Gastrocnemius medialis (tissue), 4 donors: Measurements from ENCODE around the gene NAV1. TPM values are rescaled to one million over a fixed set of nuclear protein-coding genes. Genes with fewer than 3 reads are reported as not detected.

Experiments used
- ATAC-seq, 2 donors: fragments of 150-250 bp; one replicate each; pipeline ENCODE4 v1.9.1; 2016
- DNase-seq, 2 donors: peaks; one replicate each; pipeline ENCODE4 v3.0.0-alpha.2; 2019
- H3K27ac ChIP-seq, 4 donors: fragments of 200-600 bp; sonication (generic); 1 replicate in 1 of 4; 2 replicates in 3 of 4; pipeline ENCODE4 v1.5.1; 2016 to 2018; ENCODE audit warnings: mild to moderate bottlenecking in 2 of 4, moderate library complexity in 1 of 4
- H3K27me3 ChIP-seq, 3 donors: fragments of 200-600 bp; sonication (generic) in 2 of 3; 1 replicate in 1 of 3; 2 replicates in 2 of 3; pipeline versions ENCODE4 v1.5.1 to v1.6.0; 2016 to 2019; ENCODE audit warnings: mild to moderate bottlenecking in 1 of 3, moderate library complexity in 1 of 3
- H3K36me3 ChIP-seq, 2 donors: fragments of 200-600 bp; sonication (generic) in 1 of 2; one replicate each; pipeline ENCODE4 v1.5.1; 2017 to 2018
- H3K4me1 ChIP-seq, 2 donors: fragments of 200-600 bp; sonication (generic) in 1 of 2; one replicate each; pipeline ENCODE4 v1.5.1; 2016 to 2017; ENCODE audit warnings: mild to moderate bottlenecking in 2 of 2
- H3K4me3 ChIP-seq, 4 donors: fragments of 200-600 bp; sonication (generic) in 3 of 4; 1 replicate in 1 of 4; 2 replicates in 3 of 4; pipeline ENCODE4 v1.5.1; 2016 to 2019; ENCODE audit warnings: mild to moderate bottlenecking in 2 of 4
- H3K9me3 ChIP-seq, 3 donors: fragments of 200-600 bp; sonication (generic) in 2 of 3; 1 replicate in 1 of 3; 2 replicates in 2 of 3; pipeline ENCODE4 v1.5.1; 2016 to 2019
- POLR2A ChIP-seq, 2 donors: fragments of 450-650 bp; IDR thresholded peaks; one replicate each; pipeline ENCODE4 v1.6.1; 2017; ENCODE audit warnings: antibody characterized with exemption in 2 of 2, mild to moderate bottlenecking in 2 of 2, moderate library complexity in 2 of 2
- in situ Hi-C, 4 donors: fragments of 200-750 bp; cut with MboI; loops; one replicate each; pipeline versions ENCODE4 v1.15.0 to v1.8.0; 2017; ENCODE audit warnings: low sequenced_read_pairs in 4 of 4
- intact Hi-C: fragments of 100-400 bp; cut with DNase I; formaldehyde crosslinking; loops from one replicate; pipeline ENCODE4 v1.15.1; 2023; ENCODE audit warnings: low total_unique reads
- total RNA-seq, 4 donors: library from RNA; depleted of rRNA; stranded (reverse); fragments of >200 nt; gene quantifications; one replicate each; pipeline versions ENCODE4 v1.1.0 to v1.2.3, GENCODE V29; 2016
- TF ChIP-seq, protein P1 (sequence below), 5 experiments: fragments of 450-650 bp in 3 of 5; fragments of 200-600 bp in 2 of 5; sonication (generic) in 2 of 5; IDR thresholded peaks in 4 of 5; conservative IDR thresholded peaks in 1 of 5; 1 replicate in 4 of 5; 2 replicates in 1 of 5; pipeline ENCODE4 v1.5.1; 2016 to 2019; ENCODE audit warnings: antibody characterized with exemption in 5 of 5, mild to moderate bottlenecking in 3 of 5, moderate library complexity in 3 of 5

The NAV1 gene
- total RNA-seq, 4 donors from 2014 or later, result 4.2 to 9.1 (median 7.1) TPM

DNA sequence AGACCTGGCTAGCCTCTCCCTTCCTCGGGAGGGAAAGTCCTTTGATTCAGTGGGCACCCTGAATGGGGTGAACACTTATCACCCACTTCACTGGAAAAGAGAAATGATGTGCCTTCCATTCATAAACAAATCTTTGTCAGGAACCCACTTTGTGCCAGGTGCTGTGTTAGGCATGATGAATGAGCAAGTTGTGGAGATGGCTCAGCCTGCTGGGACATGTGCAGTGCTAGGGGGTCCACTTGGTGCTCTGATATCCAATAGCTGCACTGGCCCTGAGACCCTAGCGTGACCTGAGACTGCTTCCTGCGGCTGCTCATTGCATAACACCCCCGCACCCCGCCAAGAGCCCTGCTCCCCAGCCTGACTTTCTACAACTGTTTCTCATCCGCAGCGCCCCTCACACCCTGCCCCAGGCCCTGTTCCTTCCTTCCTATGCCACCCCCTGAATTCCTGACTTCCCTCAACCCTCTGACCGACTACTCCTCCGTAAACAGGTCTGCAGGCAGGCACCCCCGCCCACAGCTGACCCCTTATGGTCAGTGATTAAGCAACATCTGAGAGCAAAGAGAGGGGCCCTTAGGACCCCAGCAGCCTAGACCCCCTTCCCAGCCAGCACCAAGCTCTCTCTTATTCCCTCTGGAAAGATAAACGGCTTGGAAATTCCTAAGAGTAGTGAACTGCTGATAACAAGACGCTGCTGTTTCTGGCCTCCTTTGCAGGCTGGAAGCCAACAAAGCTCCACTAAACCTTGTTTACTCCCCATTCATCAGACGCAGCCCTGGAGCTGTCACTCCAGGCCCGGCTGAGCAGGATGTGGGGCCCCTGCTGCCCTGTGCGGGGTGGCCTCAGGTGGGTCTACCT, 44.9 kb upstream of the NAV1 start:
- in situ Hi-C loops, result no loop called here
- TF ChIP-seq, protein P1, sequence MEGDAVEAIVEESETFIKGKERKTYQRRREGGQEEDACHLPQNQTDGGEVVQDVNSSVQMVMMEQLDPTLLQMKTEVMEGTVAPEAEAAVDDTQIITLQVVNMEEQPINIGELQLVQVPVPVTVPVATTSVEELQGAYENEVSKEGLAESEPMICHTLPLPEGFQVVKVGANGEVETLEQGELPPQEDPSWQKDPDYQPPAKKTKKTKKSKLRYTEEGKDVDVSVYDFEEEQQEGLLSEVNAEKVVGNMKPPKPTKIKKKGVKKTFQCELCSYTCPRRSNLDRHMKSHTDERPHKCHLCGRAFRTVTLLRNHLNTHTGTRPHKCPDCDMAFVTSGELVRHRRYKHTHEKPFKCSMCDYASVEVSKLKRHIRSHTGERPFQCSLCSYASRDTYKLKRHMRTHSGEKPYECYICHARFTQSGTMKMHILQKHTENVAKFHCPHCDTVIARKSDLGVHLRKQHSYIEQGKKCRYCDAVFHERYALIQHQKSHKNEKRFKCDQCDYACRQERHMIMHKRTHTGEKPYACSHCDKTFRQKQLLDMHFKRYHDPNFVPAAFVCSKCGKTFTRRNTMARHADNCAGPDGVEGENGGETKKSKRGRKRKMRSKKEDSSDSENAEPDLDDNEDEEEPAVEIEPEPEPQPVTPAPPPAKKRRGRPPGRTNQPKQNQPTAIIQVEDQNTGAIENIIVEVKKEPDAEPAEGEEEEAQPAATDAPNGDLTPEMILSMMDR (IDR thresholded peaks at IDR 0.05 in 4 of 5, conservative IDR thresholded peaks at IDR 0.05 in 1 of 5), result no peak
- no peak for TF ChIP-seq POLR2A (IDR thresholded peaks at IDR 0.05)
- peaks cover 57 to 68% of the 10 kb centered on the region in 2 donors for H3K4me1 ChIP-seq
- H3K27ac ChIP-seq, result peak overlapping the region; percentile 34 to 77 (median 61)
- H3K9me3 ChIP-seq, result no peaks in the 10 kb centered on the region
- ATAC-seq (no peak), DNase-seq (no peak)
- no peaks in the 10 kb centered on the region for H3K36me3 ChIP-seq
- intact Hi-C loops, result no loop called here
- no peaks in the 10 kb centered on the region for H3K27me3 ChIP-seq
- H3K4me3 ChIP-seq, result no peak overlapping the region

DNA sequence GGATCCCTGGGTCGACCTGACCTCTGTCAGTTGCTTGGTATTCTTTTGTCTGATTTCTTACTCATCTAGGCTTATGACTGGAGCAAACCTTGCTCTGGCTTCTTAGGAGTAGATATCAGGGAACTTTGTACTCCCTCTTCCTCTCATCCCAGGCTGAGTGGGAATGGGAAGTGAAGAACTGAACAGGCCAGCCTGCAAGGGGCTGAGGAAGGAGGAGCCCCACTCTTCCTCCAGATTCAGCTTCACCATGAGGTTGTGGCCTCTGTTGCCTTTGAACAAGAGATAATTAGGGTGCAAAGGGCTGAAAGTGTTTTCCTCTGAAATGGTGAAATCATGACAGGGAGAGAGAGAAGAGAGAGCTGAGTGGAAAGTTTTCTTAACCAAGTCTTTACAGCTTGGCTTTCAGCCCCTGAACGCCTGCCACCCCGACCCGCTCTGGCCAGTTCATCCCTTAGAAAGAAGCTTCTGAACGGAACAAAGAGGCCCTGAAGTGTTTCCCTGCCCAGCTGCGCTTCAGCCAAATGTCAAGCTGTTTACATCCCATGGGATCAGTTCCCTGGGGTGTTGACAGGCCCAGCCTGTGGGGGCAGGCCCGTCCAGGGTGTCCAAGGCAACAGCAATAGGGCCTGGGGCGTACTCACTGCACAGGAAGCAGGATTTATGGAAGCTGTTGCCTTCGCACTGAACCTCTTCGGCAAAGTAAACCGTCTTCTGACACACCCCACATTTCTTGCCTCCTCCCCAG, 43.2 kb upstream of the NAV1 start:
- intact Hi-C loops, result no loop called here
- Histone ChIP-seq H3K4me3 (no peak overlapping the region), H3K36me3 (no peaks in the 10 kb centered on the region), H3K4me1 (peaks cover 49 to 59% of the 10 kb centered on the region in 2 donors), H3K27me3 (no peaks in the 10 kb centered on the region), H3K9me3 (no peaks in the 10 kb centered on the region), H3K27ac (peak overlapping the region; percentile 53 to 77 (median 66))
- in situ Hi-C loops, result no loop called here
- ATAC-seq (peak; percentile 57 to 61), DNase-seq (peak; percentile 38 to 57)
- no peak for TF ChIP-seq POLR2A (IDR thresholded peaks at IDR 0.05)
- TF ChIP-seq, protein P1 (IDR thresholded peaks at IDR 0.05 in 4 of 5, conservative IDR thresholded peaks at IDR 0.05 in 1 of 5), result no peak

DNA sequence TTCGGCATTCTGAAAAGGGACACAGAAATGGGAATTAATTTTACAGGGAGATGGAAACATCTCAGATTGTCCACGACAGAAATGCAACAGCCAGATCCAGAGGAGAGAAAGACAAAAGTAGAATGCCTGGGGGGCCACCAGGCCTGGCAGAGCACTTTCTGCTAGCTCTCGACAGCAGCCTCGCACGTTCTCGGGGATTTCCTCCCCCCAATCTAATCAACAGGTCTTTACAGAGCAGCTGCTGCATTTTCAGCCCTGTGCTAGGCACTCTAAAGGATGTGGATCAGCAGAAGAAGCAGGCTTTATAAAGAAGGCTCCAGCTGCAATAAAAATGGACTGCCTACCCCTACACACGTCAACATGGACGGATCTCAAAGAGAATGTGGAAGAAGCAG, 42.6 kb upstream of the NAV1 start:
- H3K27me3 ChIP-seq, result no peaks in the 10 kb centered on the region
- DNase-seq, result no peak
- intact Hi-C loops (no loop called here), in situ Hi-C loops (no loop called here)
- H3K36me3 ChIP-seq, result no peaks in the 10 kb centered on the region
- no peak for ATAC-seq
- H3K4me1 ChIP-seq, result peaks cover 43 to 63% of the 10 kb centered on the region in 2 donors
- no peaks in the 10 kb centered on the region for H3K9me3 ChIP-seq
- no peak for TF ChIP-seq POLR2A (IDR thresholded peaks at IDR 0.05)
- TF ChIP-seq, protein P1 (IDR thresholded peaks at IDR 0.05 in 4 of 5, conservative IDR thresholded peaks at IDR 0.05 in 1 of 5), result no peak
- H3K4me3 ChIP-seq, result no peak overlapping the region
- H3K27ac ChIP-seq, result peak overlapping the region; percentile 53 to 77 (median 66)

DNA sequence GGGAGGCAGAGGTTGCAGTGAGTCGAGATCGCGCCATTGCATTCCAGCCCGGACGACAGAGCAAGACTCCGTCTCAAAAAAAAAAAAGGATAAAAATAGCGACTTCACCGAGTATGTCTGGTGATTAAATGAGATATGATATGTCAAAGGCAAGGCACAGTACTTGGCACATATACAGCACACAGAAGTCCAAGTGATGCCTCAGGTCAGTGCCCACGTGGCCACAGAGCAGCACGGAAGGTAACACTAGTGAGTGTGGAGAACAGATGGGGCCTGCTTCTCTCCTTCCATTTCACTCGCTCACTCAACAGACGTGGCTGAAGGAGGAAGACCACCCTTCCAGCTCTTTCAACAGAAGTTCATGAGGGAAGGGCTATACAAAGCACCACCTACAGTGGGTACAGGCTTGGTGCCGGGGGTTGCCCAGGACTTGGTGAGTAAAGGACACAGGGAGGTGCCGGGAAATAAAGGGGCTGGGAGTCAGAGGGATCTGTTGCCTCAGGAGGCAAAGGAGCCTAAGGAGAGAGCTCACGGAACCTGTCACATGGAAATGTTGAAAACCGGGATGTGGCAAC, 40.9 kb upstream of the NAV1 start:
- no peak for ATAC-seq
- in situ Hi-C loops, result no loop called here
- no peaks in the 10 kb centered on the region for H3K36me3 ChIP-seq
- H3K4me3 ChIP-seq, result no peak overlapping the region
- H3K27me3 ChIP-seq, result no peaks in the 10 kb centered on the region
- TF ChIP-seq POLR2A (IDR thresholded peaks at IDR 0.05), result no peak
- TF ChIP-seq, protein P1 (IDR thresholded peaks at IDR 0.05 in 4 of 5, conservative IDR thresholded peaks at IDR 0.05 in 1 of 5), result no peak
- no peaks in the 10 kb centered on the region for H3K9me3 ChIP-seq
- DNase-seq, result no peak
- intact Hi-C loops, result no loop called here
- peak overlapping the region in 1 of 4 donors; percentile 39 for H3K27ac ChIP-seq
- peaks cover 47 to 60% of the 10 kb centered on the region in 2 donors for H3K4me1 ChIP-seq
